PC-9 (cell line): ENCODE results near the gene COL4A1. TPM values are rescaled to one million over a fixed set of nuclear protein-coding genes. Genes with fewer than 3 reads are reported as not detected.

Experiments
- BruUV-seq: library from RNA; stranded (reverse); fragments of 400-500 nt; replicated peaks from 2 replicates; lab custom pipeline; 2021; lab: Mats Ljungman, UMichigan
- CTCF ChIA-PET: fragments of 300-600 bp; sonication (Branson Sonifier 250); formaldehyde crosslinking; loops from one replicate; lab custom pipeline; 2022; ENCODE audit warnings: antibody characterized with exemption; lab: Charles Lee
- POLR2A ChIA-PET: fragments of 300-600 bp; sonication (Branson Sonifier 250); formaldehyde crosslinking; loops from one replicate; lab custom pipeline; 2022; ENCODE audit warnings: antibody characterized with exemption; ENCODE audit not compliant: unreplicated experiment; lab: Charles Lee
- DNase-seq, 2 experiments: peaks; one replicate each; pipeline versions ENCODE4 v3.0.0 to v3.0.0-alpha.2; 2015 to 2022; ENCODE audit warnings: mixed read lengths in 1 of 2
- H2AFZ ChIP-seq: fragments of 200-600 bp; sonication (generic); 2 replicates; pipeline ENCODE4 v1.8.1; 2017; ENCODE audit warnings: antibody characterized with exemption
- H3F3A ChIP-seq: fragments of 200-600 bp; sonication (generic); 2 replicates; pipeline ENCODE4 v1.8.1; 2017; ENCODE audit warnings: antibody characterized with exemption, mild to moderate bottlenecking, low read depth; ENCODE audit not compliant: insufficient read depth
- H3K27ac ChIP-seq: fragments of 200-600 bp; sonication (generic); 2 replicates; pipeline ENCODE4 v1.6.1; 2016; ENCODE audit warnings: mixed run types
- H3K27me3 ChIP-seq: fragments of 200-600 bp; sonication (generic); 2 replicates; pipeline ENCODE4 v1.6.1; 2016; ENCODE audit warnings: low read depth, mixed run types; ENCODE audit not compliant: insufficient read depth
- H3K36me3 ChIP-seq: fragments of 200-600 bp; sonication (generic); 2 replicates; pipeline ENCODE4 v1.6.1; 2016; ENCODE audit warnings: low read depth, mixed run types
- H3K4me1 ChIP-seq: fragments of 200-600 bp; sonication (generic); replicated peaks from 2 replicates; pipeline ENCODE4 v1.6.1; 2016; ENCODE audit warnings: mixed run types; ENCODE audit not compliant: insufficient read depth
- H3K4me2 ChIP-seq: fragments of 200-600 bp; sonication (generic); 2 replicates; pipeline ENCODE4 v1.6.1; 2017; ENCODE audit warnings: mixed run types
- H3K4me3 ChIP-seq: fragments of 200-600 bp; sonication (generic); 2 replicates; pipeline ENCODE4 v1.6.1; 2016; ENCODE audit warnings: mixed run types
- H3K79me2 ChIP-seq: fragments of 200-600 bp; sonication (generic); 2 replicates; pipeline ENCODE4 v1.6.1; 2017; ENCODE audit warnings: low read depth, mixed run types
- H3K9me2 ChIP-seq: fragments of 200-600 bp; sonication (generic); 2 replicates; pipeline ENCODE4 v1.8.1; 2017; ENCODE audit warnings: mild to moderate bottlenecking; ENCODE audit not compliant: insufficient read depth
- H3K9me3 ChIP-seq: fragments of 200-600 bp; sonication (generic); 2 replicates; pipeline ENCODE4 v1.8.1; 2016; ENCODE audit warnings: low read depth; ENCODE audit not compliant: insufficient read depth
- H4K20me1 ChIP-seq: fragments of 200-600 bp; sonication (generic); 2 replicates; pipeline ENCODE4 v1.8.1; 2017; ENCODE audit not compliant: insufficient read depth
- CTCF ChIP-seq: fragments of 200-600 bp; sonication (generic); conservative IDR thresholded peaks from 2 replicates; pipeline ENCODE4 v1.6.1; 2017; ENCODE audit warnings: mixed run types, antibody characterized with exemption, mild to moderate bottlenecking, moderate library complexity
- EZH2 ChIP-seq: fragments of 200-600 bp; sonication (generic); IDR thresholded peaks from 2 replicates; pipeline ENCODE4 v1.8.0; 2017; ENCODE audit warnings: antibody characterized with exemption, low read depth
- intact Hi-C: fragments of 100-400 bp; cut with micrococcal nuclease; formaldehyde crosslinking; loops from one replicate; pipeline ENCODE4 v1.10.0; 2022; ENCODE audit not compliant: unreplicated experiment
- total RNA-seq: library from RNA; stranded (reverse); gene quantifications from 2 replicates; pipeline ENCODE4 v1.2.3, GENCODE V29; 2021

COL4A1 gene
- total RNA-seq, 1 experiment from 2014 or later: 24.5 TPM

GRCh38 chr13:110158226-110158625 is 148.7 kb downstream of the COL4A1 start:
- Histone ChIP-seq H3K27ac (no peak overlapping the region), H3K79me2 (no peaks in the 10 kb centered on the region), H3K4me3 (no peak overlapping the region), H3F3A (0 out of 2 replicates have a peak, but pooled peaks cover 9% of the 10 kb centered on the region), H3K36me3 (no peaks in the 10 kb centered on the region), H3K4me2 (peak overlapping the region; percentile 43), H3K9me2 (no peaks in the 10 kb centered on the region), H2AFZ (no peak overlapping the region), H3K27me3 (no peaks in the 10 kb centered on the region), H3K4me1 (peaks cover 22% of the 10 kb centered on the region), H3K9me3 (no peaks in the 10 kb centered on the region), H4K20me1 (no peaks in the 10 kb centered on the region)
- CTCF ChIA-PET: no interaction called here
- intact Hi-C loops: no loop called here
- TF ChIP-seq EZH2 (no peak), CTCF (no peak)
- no TSS peak for BruUV-seq
- POLR2A ChIA-PET: interaction anchor here (0.6 kb wide), 1 partner anchor 434 kb away, joined by 3 read pairs; no protein-coding TSS in a partner anchor
- DNase-seq: no peak

- ChIA-PET CTCF (no interaction called here), POLR2A (no interaction called here)
- no peak overlapping the region for H3K27ac ChIP-seq
- H3K4me3 ChIP-seq: no peak overlapping the region
- no peaks in the 10 kb centered on the region for H3K79me2 ChIP-seq
- H3K4me1 ChIP-seq: peaks cover 22% of the 10 kb centered on the region
- no peaks in the 10 kb centered on the region for H3K9me3 ChIP-seq
- H3K4me2 ChIP-seq: peak overlapping the region; percentile 43
- no peak overlapping the region for H2AFZ ChIP-seq
- H3F3A ChIP-seq: 0 out of 2 replicates have a peak, but pooled peaks cover 9% of the 10 kb centered on the region
- peak in 1 of 2 experiments; percentile 49 for DNase-seq
- H4K20me1 ChIP-seq: no peaks in the 10 kb centered on the region
- no TSS peak for BruUV-seq
- TF ChIP-seq CTCF (no peak), EZH2 (no peak)
- no peaks in the 10 kb centered on the region for H3K27me3 ChIP-seq
- H3K9me2 ChIP-seq: no peaks in the 10 kb centered on the region
- no peaks in the 10 kb centered on the region for H3K36me3 ChIP-seq
- intact Hi-C loops: no loop called here
Observed at GRCh38 chr13:110157718-110158117, 149.2 kb downstream of the COL4A1 start.

GRCh38 chr13:110156301-110157049 is 150.5 kb downstream of the COL4A1 start:
- H3K4me1 ChIP-seq: peaks cover 22% of the 10 kb centered on the region
- no peak overlapping the region for H3K27ac ChIP-seq
- intact Hi-C loops: no loop called here
- ChIA-PET CTCF (no interaction called here), POLR2A (no interaction called here)
- no peaks in the 10 kb centered on the region for H3K79me2 ChIP-seq
- BruUV-seq: no TSS peak
- no peak for TF ChIP-seq EZH2
- TF ChIP-seq CTCF: no peak
- no peak overlapping the region for H2AFZ ChIP-seq
- no peak overlapping the region for H3K4me3 ChIP-seq
- no peaks in the 10 kb centered on the region for H3K27me3 ChIP-seq
- H3F3A ChIP-seq: 0 out of 2 replicates have a peak, but pooled peaks cover 9% of the 10 kb centered on the region
- no peaks in the 10 kb centered on the region for H3K9me2 ChIP-seq
- H3K36me3 ChIP-seq: no peaks in the 10 kb centered on the region
- H4K20me1 ChIP-seq: no peaks in the 10 kb centered on the region
- H3K4me2 ChIP-seq: no peak overlapping the region
- no peak for DNase-seq
- H3K9me3 ChIP-seq: no peaks in the 10 kb centered on the region
